Loucy (cell line): Measurements from ENCODE around the gene PPP4R2.

Experiments
- H2AFZ ChIP-seq: fragments of 200-600 bp; sonication (generic); 2 replicates; pipeline ENCODE4 v1.6.0; 2016; ENCODE audit warnings: antibody characterized with exemption, mild to moderate bottlenecking, low read length, moderate library complexity
- H3F3A ChIP-seq: fragments of 200-600 bp; 2 replicates; pipeline ENCODE4 v1.6.0; 2016; ENCODE audit warnings: antibody characterized with exemption, low read depth, mild to moderate bottlenecking
- H3K27me3 ChIP-seq: fragments of 200-600 bp; sonication (generic); 2 replicates; pipeline ENCODE4 v1.6.1; 2014; ENCODE audit warnings: low read length, mild to moderate bottlenecking; ENCODE audit not compliant: insufficient read depth, poor library complexity, severe bottlenecking
- H3K36me3 ChIP-seq: fragments of 200-600 bp; sonication (generic); 2 replicates; pipeline ENCODE4 v1.6.1; 2016; ENCODE audit warnings: low read length; ENCODE audit not compliant: insufficient read depth
- H3K4me1 ChIP-seq: fragments of 200-600 bp; sonication (generic); 2 replicates; pipeline ENCODE4 v1.5.1; 2014; ENCODE audit warnings: low read length, mild to moderate bottlenecking; ENCODE audit not compliant: insufficient read depth, poor library complexity, severe bottlenecking
- H3K4me2 ChIP-seq: fragments of 200-600 bp; sonication (generic); 2 replicates; pipeline ENCODE4 v1.6.0; 2014; ENCODE audit warnings: antibody characterized with exemption, low read length, low read depth, mild to moderate bottlenecking; ENCODE audit not compliant: poor library complexity, severe bottlenecking
- H3K4me3 ChIP-seq: fragments of 200-600 bp; sonication (generic); 2 replicates; pipeline ENCODE4 v1.5.1; 2014; ENCODE audit warnings: low read length, mild to moderate bottlenecking, mixed read lengths; ENCODE audit not compliant: poor library complexity, severe bottlenecking
- H3K79me2 ChIP-seq: fragments of 200-600 bp; sonication (generic); 2 replicates; pipeline ENCODE4 v1.6.1; 2014; ENCODE audit warnings: low read length; ENCODE audit not compliant: insufficient read depth
- H3K9ac ChIP-seq: fragments of 200-600 bp; sonication (generic); 2 replicates; pipeline ENCODE4 v1.6.0; 2014; ENCODE audit warnings: mild to moderate bottlenecking, low read depth, low read length, moderate library complexity; ENCODE audit not compliant: poor library complexity, severe bottlenecking
- H3K9me2 ChIP-seq: fragments of 200-600 bp; sonication (generic); replicated peaks from 2 replicates; pipeline ENCODE4 v1.6.1; 2016; ENCODE audit warnings: low read depth, low read length, mixed read lengths
- H3K9me3 ChIP-seq: fragments of 200-600 bp; sonication (generic); 2 replicates; pipeline ENCODE4 v1.6.1; 2014; ENCODE audit warnings: mild to moderate bottlenecking, antibody characterized with exemption, low read length, low read depth; ENCODE audit not compliant: insufficient read depth
- H4K20me1 ChIP-seq: fragments of 200-600 bp; sonication (generic); 2 replicates; pipeline ENCODE4 v1.6.0; 2014; ENCODE audit warnings: antibody characterized with exemption, low read length, mild to moderate bottlenecking; ENCODE audit not compliant: insufficient read depth, poor library complexity, severe bottlenecking
- CTCF ChIP-seq: fragments of 200-600 bp; sonication (generic); conservative IDR thresholded peaks from 2 replicates; pipeline ENCODE4 v1.5.1; 2014; ENCODE audit warnings: mild to moderate bottlenecking, antibody characterized with exemption, low read length
- EZH2phosphoT487 ChIP-seq: fragments of 200-600 bp; IDR thresholded peaks from 2 replicates; pipeline ENCODE4 v1.6.1; 2018; ENCODE audit warnings: antibody characterized with exemption, mild to moderate bottlenecking, moderate library complexity, borderline replicate concordance

The PPP4R2 gene

GRCh38 chr3:73007992-73008712 is 11.5 kb downstream of the PPP4R2 start:
- no peaks in the 10 kb centered on the region for H3F3A ChIP-seq
- no peaks in the 10 kb centered on the region for H3K9me2 ChIP-seq
- peak overlapping the region; percentile 28 for H3K4me2 ChIP-seq
- H3K9me3 ChIP-seq, result no peaks in the 10 kb centered on the region
- no peak overlapping the region for H3K4me3 ChIP-seq
- H3K36me3 ChIP-seq, result peaks cover 41% of the 10 kb centered on the region; the same call in 1 of the 2 replicates
- TF ChIP-seq EZH2phosphoT487 (no peak), CTCF (no peak)
- no peak overlapping the region for H2AFZ ChIP-seq
- no peak overlapping the region for H3K9ac ChIP-seq
- no peaks in the 10 kb centered on the region for H3K27me3 ChIP-seq
- peaks cover 8% of the 10 kb centered on the region for H3K4me1 ChIP-seq
- peaks cover 100% of the 10 kb centered on the region for H4K20me1 ChIP-seq
- H3K79me2 ChIP-seq, result peaks cover 100% of the 10 kb centered on the region

GRCh38 chr3:73009008-73009407 is 12.4 kb downstream of the PPP4R2 start:
- H4K20me1 ChIP-seq, result peaks cover 100% of the 10 kb centered on the region
- no peaks in the 10 kb centered on the region for H3K9me3 ChIP-seq
- peaks cover 36% of the 10 kb centered on the region; the same call in 1 of the 2 replicates for H3K36me3 ChIP-seq
- no peak overlapping the region for H2AFZ ChIP-seq
- peaks cover 100% of the 10 kb centered on the region for H3K79me2 ChIP-seq
- H3K27me3 ChIP-seq, result no peaks in the 10 kb centered on the region
- peak overlapping the region; percentile 28 for H3K4me2 ChIP-seq
- TF ChIP-seq CTCF, result no peak
- TF ChIP-seq EZH2phosphoT487, result no peak
- no peak overlapping the region for H3K4me3 ChIP-seq
- H3K9me2 ChIP-seq, result no peaks in the 10 kb centered on the region
- no peaks in the 10 kb centered on the region for H3F3A ChIP-seq
- H3K4me1 ChIP-seq, result peaks cover 5% of the 10 kb centered on the region
- no peak overlapping the region for H3K9ac ChIP-seq

- Histone ChIP-seq H3F3A (no peaks in the 10 kb centered on the region), H3K9me2 (no peaks in the 10 kb centered on the region), H3K9ac (no peak overlapping the region), H3K79me2 (peaks cover 93% of the 10 kb centered on the region), H4K20me1 (peaks cover 100% of the 10 kb centered on the region), H2AFZ (no peak overlapping the region), H3K36me3 (peaks cover 36% of the 10 kb centered on the region; the same call in 1 of the 2 replicates), H3K4me2 (peak overlapping the region; percentile 28), H3K9me3 (no peaks in the 10 kb centered on the region), H3K27me3 (no peaks in the 10 kb centered on the region), H3K4me3 (no peak overlapping the region), H3K4me1 (no peaks in the 10 kb centered on the region)
- TF ChIP-seq EZH2phosphoT487, result no peak
- no peak for TF ChIP-seq CTCF
Observed at GRCh38 chr3:73009750-73010149, 13.1 kb downstream of the PPP4R2 start.
